Measurements from ENCODE around the gene PRPH. TPM values are rescaled to one million over a fixed set of nuclear protein-coding genes. Genes with fewer than 3 reads are reported as not detected.
"Not testable (repeated sequence)": the region's sequence is repeated elsewhere in the genome, so short reads cannot be mapped to it uniquely, and the experiment has no call there.

PRPH gene
- polyA plus RNA-seq, 1 donor (not counting 4 experiments of a cell fraction or from before 2014, with no cell fraction given): 0.05 TPM

DNA sequence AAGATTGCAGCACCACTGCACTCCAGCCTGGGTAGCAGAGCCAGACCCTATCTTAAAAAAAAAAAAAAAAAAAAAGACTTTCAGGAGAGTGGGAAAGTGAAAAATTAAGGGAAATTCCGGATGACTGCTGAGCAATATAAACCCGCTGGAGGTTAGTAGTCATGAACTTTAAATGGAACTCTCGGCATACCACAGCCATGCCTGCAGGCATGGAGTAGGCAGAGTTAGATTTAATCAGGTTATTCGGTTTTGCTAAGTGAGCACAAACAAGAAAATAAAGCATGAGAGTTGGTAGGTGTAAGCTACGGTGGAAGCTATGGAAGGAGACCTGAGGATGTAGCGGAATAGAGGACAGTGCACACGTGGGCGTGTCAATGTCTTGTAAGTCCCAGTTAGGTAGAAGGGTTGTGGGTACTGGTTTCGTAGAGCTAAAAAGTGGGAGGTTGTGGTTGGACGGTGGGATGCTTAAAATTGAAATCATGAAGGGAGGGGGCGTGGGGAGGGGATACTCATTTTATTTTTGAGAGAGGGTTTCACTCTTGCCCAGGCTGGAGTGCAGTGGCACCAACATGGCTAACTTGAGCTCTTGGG, 41.8 kb upstream of the PRPH start:
- Histone ChIP-seq H3K27me3 (ENCODE audit: control insufficient read depth, extremely low read depth, insufficient read depth, low read length) (no peaks in the 10 kb centered on the region), H3K9ac (ENCODE audit: control insufficient read depth, extremely low read depth, insufficient read depth, low read length) (no peak overlapping the region), H3K9me1 (ENCODE audit: control insufficient read depth, extremely low read depth, insufficient read depth, low read length) (no peaks in the 10 kb centered on the region), H3K4me3 (ENCODE audit: control insufficient read depth in 2 of 3, extremely low read depth in 1 of 3, insufficient read depth in 2 of 3, low read depth in 1 of 3, low read length in 3 of 3) (no peak overlapping the region), H3K4me2 (ENCODE audit: control insufficient read depth, extremely low read depth, insufficient read depth, low read depth, low read length) (peak overlapping the region; percentile 29), H2AFZ (ENCODE audit: control insufficient read depth, low read length) (no peak overlapping the region), H4K20me1 (ENCODE audit: control insufficient read depth, extremely low read depth, insufficient read depth, low read length) (no peaks in the 10 kb centered on the region), H3K9me3 (ENCODE audit: control insufficient read depth, low read depth, low read length) (no peaks in the 10 kb centered on the region), H3K36me3 (ENCODE audit: control insufficient read depth in 2 of 2, extremely low read depth in 1 of 2, insufficient read depth in 2 of 2, low read length in 2 of 2) (no peaks in the 10 kb centered on the region), H3K79me2 (ENCODE audit: control insufficient read depth, insufficient read depth, low read length) (no peaks in the 10 kb centered on the region), H3K4me1 (ENCODE audit: control insufficient read depth, extremely low read depth, insufficient read depth, low read length) (peaks cover 6% of the 10 kb centered on the region), H3K27ac (ENCODE audit: control insufficient read depth, insufficient read depth, low read length) (no peak overlapping the region)
- FAIRE-seq: no peak
- TF ChIP-seq EZH2 (IDR thresholded peaks at IDR 0.05; ENCODE audit: low read length): no peak
- TF ChIP-seq, protein P1, sequence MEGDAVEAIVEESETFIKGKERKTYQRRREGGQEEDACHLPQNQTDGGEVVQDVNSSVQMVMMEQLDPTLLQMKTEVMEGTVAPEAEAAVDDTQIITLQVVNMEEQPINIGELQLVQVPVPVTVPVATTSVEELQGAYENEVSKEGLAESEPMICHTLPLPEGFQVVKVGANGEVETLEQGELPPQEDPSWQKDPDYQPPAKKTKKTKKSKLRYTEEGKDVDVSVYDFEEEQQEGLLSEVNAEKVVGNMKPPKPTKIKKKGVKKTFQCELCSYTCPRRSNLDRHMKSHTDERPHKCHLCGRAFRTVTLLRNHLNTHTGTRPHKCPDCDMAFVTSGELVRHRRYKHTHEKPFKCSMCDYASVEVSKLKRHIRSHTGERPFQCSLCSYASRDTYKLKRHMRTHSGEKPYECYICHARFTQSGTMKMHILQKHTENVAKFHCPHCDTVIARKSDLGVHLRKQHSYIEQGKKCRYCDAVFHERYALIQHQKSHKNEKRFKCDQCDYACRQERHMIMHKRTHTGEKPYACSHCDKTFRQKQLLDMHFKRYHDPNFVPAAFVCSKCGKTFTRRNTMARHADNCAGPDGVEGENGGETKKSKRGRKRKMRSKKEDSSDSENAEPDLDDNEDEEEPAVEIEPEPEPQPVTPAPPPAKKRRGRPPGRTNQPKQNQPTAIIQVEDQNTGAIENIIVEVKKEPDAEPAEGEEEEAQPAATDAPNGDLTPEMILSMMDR (optimal IDR thresholded peaks at IDR 0.05 in 1 of 3, IDR thresholded peaks at IDR 0.05 in 1 of 3, conservative IDR thresholded peaks at IDR 0.05 in 1 of 3; ENCODE audit: extremely low read depth in 1 of 3, insufficient read depth in 2 of 3, low read length in 3 of 3): no peak
- DNase-seq (ENCODE audit: low read depth, low spot score): no peak
- dilution Hi-C loops (cut with MboI; ENCODE audit: extremely low pct_ligation_motif_present, low sequenced_read_pairs): no loop called here

DNA sequence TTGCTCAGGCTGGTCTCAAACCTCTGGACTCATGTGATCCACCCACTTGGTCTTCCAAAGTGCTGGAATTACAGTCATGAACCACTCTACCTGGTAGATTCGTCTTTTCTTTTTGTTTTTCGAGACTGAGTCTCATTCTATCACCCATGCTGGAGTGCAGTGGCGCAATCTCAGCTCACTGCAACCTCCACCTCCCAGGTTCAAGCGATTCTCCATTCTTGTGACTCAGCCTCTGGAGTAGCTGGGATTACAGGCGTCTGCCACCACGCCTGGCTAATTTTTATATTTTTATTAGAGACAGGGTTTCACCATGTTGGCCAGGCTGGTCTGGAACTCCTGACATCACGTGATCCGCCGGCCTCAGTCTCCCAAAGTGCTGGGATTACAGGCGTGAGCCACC, 39.5 kb upstream of the PRPH start:
- H3K9ac ChIP-seq (ENCODE audit: control insufficient read depth, extremely low read depth, insufficient read depth, low read length): not testable (repeated sequence)

More for the DNA sequence above, 39.5 kb upstream of the PRPH start:
- FAIRE-seq; H4K20me1 ChIP-seq (ENCODE audit: control insufficient read depth, extremely low read depth, insufficient read depth, low read length); H3K36me3 ChIP-seq (ENCODE audit: control insufficient read depth in 2 of 2, extremely low read depth in 1 of 2, insufficient read depth in 2 of 2, low read length in 2 of 2); H3K4me2 ChIP-seq (ENCODE audit: control insufficient read depth, extremely low read depth, insufficient read depth, low read depth, low read length); H3K27me3 ChIP-seq (ENCODE audit: control insufficient read depth, extremely low read depth, insufficient read depth, low read length); H3K9me1 ChIP-seq (ENCODE audit: control insufficient read depth, extremely low read depth, insufficient read depth, low read length); H3K4me3 ChIP-seq (ENCODE audit: control insufficient read depth in 2 of 3, extremely low read depth in 1 of 3, insufficient read depth in 2 of 3, low read depth in 1 of 3, low read length in 3 of 3); H2AFZ ChIP-seq (ENCODE audit: control insufficient read depth, low read length); H3K9me3 ChIP-seq (ENCODE audit: control insufficient read depth, low read depth, low read length); dilution Hi-C loops (cut with MboI; ENCODE audit: extremely low pct_ligation_motif_present, low sequenced_read_pairs); H3K79me2 ChIP-seq (ENCODE audit: control insufficient read depth, insufficient read depth, low read length); H3K27ac ChIP-seq (ENCODE audit: control insufficient read depth, insufficient read depth, low read length); DNase-seq (ENCODE audit: low read depth, low spot score): not testable (repeated sequence)
- peaks cover 18% of the 10 kb centered on the region for H3K4me1 ChIP-seq (ENCODE audit: control insufficient read depth, extremely low read depth, insufficient read depth, low read length)

All from keratinocyte (primary cell).